Progenitor cell of endocrine pancreas (in vitro differentiated cells): Measurements from ENCODE around the gene KLHL6. TPM values are rescaled to one million over a fixed set of nuclear protein-coding genes. Genes with fewer than 3 reads are reported as not detected.
"Not testable (repeated sequence)": the region's sequence is repeated elsewhere in the genome, so short reads cannot be mapped to it uniquely, and the experiment has no call there.

ENCODE experiments used
- DNase-seq: peaks from one replicate; pipeline ENCODE4 v3.0.0; 2021; ENCODE audit warnings: low spot score; ENCODE audit not compliant: unreplicated experiment
- H3K27ac Mint-ChIP-seq: 2 replicates; pipeline ENCODE4 v1.8.0; 2021; ENCODE audit warnings: mild to moderate bottlenecking, moderate library complexity, mixed read lengths
- H3K27me3 Mint-ChIP-seq: 2 replicates; pipeline ENCODE4 v1.8.0; 2021; ENCODE audit warnings: mixed read lengths
- H3K36me3 Mint-ChIP-seq: 2 replicates; pipeline ENCODE4 v1.8.0; 2022; ENCODE audit warnings: mixed read lengths; ENCODE audit not compliant: insufficient read depth
- H3K4me1 Mint-ChIP-seq: 2 replicates; pipeline ENCODE4 v1.8.0; 2021; ENCODE audit warnings: low read depth, mixed read lengths
- H3K4me3 Mint-ChIP-seq: 2 replicates; pipeline ENCODE4 v1.8.0; 2021; ENCODE audit warnings: low read depth, mild to moderate bottlenecking, moderate library complexity, mixed read lengths
- H3K9me3 Mint-ChIP-seq: 2 replicates; pipeline ENCODE4 v1.8.0; 2021; ENCODE audit warnings: low read depth, mixed read lengths
- total RNA-seq: library from RNA; stranded (reverse); gene quantifications from 2 replicates; pipeline ENCODE4 v1.2.1, GENCODE V29; 2021
- TF ChIP-seq, protein P1 (sequence below): fragments of 200-600 bp; sonication (generic); IDR thresholded peaks from one replicate; pipeline ENCODE4 v1.5.0; 2021; ENCODE audit warnings: antibody characterized with exemption, mild to moderate bottlenecking; ENCODE audit not compliant: unreplicated experiment

KLHL6 gene
- total RNA-seq, 1 donor from 2014 or later: 0.12 TPM

GRCh38 chr3:183526838-183527427 lies 28.6 kb downstream of the KLHL6 start:
- Mint-ChIP-seq H3K27ac (no peak overlapping the region), H3K27me3 (no peaks in the 10 kb centered on the region), H3K36me3 (no peaks in the 10 kb centered on the region), H3K4me1 (no peaks in the 10 kb centered on the region), H3K9me3 (no peaks in the 10 kb centered on the region), H3K4me3 (no peak overlapping the region)
- TF ChIP-seq, protein P1, sequence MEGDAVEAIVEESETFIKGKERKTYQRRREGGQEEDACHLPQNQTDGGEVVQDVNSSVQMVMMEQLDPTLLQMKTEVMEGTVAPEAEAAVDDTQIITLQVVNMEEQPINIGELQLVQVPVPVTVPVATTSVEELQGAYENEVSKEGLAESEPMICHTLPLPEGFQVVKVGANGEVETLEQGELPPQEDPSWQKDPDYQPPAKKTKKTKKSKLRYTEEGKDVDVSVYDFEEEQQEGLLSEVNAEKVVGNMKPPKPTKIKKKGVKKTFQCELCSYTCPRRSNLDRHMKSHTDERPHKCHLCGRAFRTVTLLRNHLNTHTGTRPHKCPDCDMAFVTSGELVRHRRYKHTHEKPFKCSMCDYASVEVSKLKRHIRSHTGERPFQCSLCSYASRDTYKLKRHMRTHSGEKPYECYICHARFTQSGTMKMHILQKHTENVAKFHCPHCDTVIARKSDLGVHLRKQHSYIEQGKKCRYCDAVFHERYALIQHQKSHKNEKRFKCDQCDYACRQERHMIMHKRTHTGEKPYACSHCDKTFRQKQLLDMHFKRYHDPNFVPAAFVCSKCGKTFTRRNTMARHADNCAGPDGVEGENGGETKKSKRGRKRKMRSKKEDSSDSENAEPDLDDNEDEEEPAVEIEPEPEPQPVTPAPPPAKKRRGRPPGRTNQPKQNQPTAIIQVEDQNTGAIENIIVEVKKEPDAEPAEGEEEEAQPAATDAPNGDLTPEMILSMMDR: no peak
- DNase-seq: no peak

DNA sequence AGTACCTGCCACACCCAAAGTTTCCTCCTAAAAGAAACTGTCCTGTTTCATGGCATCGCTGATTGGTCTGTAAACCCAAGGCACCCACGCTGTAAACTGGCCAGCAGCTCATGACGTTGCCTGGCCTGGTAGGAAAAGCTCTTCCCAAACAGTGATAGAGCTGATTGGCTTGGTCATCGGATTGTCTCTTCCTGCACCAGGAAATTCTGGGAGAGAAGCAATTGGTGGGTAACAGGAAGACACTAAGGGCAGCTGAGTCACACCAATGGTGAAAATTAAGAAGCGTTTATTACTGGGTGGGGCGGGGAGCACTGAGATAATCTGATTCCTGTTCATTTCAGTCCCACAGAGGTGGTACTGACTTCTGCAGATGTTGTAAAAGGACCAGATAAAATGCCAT lies 31.0 kb downstream of the KLHL6 start:
- no peaks in the 10 kb centered on the region for H3K36me3 Mint-ChIP-seq
- H3K27me3 Mint-ChIP-seq: no peaks in the 10 kb centered on the region
- no peak overlapping the region for H3K27ac Mint-ChIP-seq
- DNase-seq: no peak
- H3K4me3 Mint-ChIP-seq: no peak overlapping the region
- no peaks in the 10 kb centered on the region for H3K9me3 Mint-ChIP-seq
- H3K4me1 Mint-ChIP-seq: peaks cover 17% of the 10 kb centered on the region
- TF ChIP-seq, protein P1: no peak

DNA sequence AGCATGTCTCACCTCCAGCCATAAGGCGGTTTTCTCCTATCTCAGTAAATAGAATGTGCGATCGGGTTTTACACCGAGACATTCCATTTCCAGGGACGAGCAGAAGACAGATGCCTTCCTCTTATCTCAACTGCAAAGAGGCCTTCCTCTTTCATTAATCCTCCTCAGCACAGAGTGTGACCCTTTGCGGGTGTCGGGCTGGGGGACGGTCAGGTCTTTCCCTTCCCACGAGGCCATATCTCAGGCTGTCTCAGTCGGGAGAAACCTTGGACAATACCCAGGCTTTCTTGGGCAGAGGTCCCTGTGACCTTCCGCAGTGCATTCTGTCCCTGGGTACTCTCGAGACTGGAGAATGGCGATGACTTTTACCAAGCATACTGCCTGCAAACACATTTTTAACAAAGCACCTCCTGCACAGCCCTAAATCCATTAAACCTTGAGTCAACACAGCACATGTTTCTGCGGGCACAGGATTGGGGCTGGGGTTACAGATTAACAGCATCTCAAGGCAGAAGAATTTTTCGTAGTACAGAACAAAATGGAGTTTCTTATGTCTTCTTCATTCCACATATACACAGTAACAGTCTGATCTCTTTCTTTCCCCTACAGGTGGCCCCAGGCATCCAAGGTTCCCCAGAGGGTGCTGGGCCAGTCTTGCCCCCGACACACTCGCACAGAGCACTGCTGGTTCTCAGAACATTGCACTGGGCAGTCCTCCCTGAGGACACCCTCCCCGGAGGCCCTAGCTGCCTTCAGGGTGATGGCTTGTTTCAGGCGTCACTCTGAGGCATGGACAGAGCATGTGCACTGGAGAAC lies 34.6 kb downstream of the KLHL6 start:
- not testable (repeated sequence) for H3K9me3 Mint-ChIP-seq, H3K36me3 Mint-ChIP-seq, H3K27me3 Mint-ChIP-seq, DNase-seq
- Mint-ChIP-seq H3K4me3 (peak overlapping the region; percentile 34), H3K4me1 (peaks cover 32% of the 10 kb centered on the region), H3K27ac (peak overlapping the region; percentile 89)

DNA sequence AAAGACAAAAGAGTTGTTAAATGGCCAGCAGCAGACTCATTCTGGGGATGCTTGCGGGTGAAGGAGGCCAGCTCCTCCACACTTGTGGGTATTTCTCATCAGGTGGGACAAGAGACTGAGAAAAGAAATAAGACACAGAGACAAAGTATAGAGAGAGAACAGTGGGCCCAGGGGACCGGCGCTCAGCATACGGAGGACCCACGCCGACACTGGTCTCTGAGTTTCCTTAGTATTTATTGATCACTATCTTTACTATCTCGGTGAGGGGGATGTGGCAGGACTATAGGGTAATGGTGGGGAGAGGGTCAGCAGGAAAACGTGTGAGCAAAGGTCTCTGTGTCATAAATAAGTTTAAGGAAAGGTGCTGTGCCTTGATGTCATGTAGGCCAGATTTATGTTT lies 35.2 kb downstream of the KLHL6 start:
- peak overlapping the region; percentile 89 for H3K27ac Mint-ChIP-seq
- H3K27me3 Mint-ChIP-seq, H3K4me3 Mint-ChIP-seq, DNase-seq, H3K36me3 Mint-ChIP-seq, H3K9me3 Mint-ChIP-seq: not testable (repeated sequence)
- peaks cover 32% of the 10 kb centered on the region for H3K4me1 Mint-ChIP-seq

GRCh38 chr3:183519891-183520290 lies 35.6 kb downstream of the KLHL6 start:
- Mint-ChIP-seq H3K4me3 (no peak overlapping the region), H3K27me3 (no peaks in the 10 kb centered on the region), H3K27ac (peak overlapping the region; percentile 89), H3K4me1 (peaks cover 32% of the 10 kb centered on the region), H3K36me3 (no peaks in the 10 kb centered on the region), H3K9me3 (no peaks in the 10 kb centered on the region)
- TF ChIP-seq, protein P1: no peak
- DNase-seq: no peak

DNA sequence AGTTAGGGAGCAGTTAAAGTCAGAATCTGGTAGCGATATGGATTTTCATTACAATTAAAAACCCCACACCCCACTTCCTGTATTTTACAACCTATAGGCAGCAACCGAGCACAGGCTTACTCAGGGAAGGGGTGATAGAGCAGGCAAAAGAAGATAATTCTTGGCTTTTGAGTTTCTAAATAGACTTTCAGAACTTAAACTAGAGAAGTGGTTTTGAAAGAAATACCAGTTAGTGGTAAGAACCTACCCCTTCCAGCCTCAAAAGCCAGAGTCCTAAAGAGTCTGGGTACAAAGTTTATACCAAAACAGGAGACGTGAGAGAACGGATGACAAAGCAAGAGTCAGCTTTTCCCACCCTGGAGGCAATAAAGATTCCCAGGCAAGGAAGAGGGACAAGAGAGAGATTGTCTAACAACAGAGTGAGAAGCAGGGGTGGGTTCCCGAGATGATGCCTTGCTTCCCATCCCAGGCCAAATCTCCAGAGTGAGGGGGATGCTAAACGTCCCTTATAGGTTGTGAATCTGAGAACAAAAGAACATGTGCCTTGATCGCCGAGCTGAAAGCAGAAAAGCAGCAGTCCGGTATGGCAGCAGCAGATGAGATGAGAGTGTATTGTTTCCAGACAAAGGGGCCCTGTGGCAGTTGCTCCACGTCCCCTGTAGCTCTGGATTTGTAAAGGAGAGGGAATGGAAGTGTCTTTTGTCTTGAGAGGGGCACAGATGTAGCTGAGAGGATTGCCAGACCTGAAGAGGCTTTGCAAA lies 36.8 kb downstream of the KLHL6 start:
- peaks cover 32% of the 10 kb centered on the region for H3K4me1 Mint-ChIP-seq

More for the DNA sequence above, 36.8 kb downstream of the KLHL6 start:
- peak overlapping the region; percentile 25 for H3K27ac Mint-ChIP-seq
- no peak for DNase-seq
- TF ChIP-seq, protein P1: no peak
- no peaks in the 10 kb centered on the region for H3K9me3 Mint-ChIP-seq
- no peaks in the 10 kb centered on the region for H3K27me3 Mint-ChIP-seq
- no peaks in the 10 kb centered on the region for H3K36me3 Mint-ChIP-seq
- no peak overlapping the region for H3K4me3 Mint-ChIP-seq
